NCI-H1436 treated with DMSO at 0.1 percent for 48 hours (cell line): Measurements from ENCODE around the gene NCF1.
"Not testable (repeated sequence)": the region's sequence is repeated elsewhere in the genome, so short reads cannot be mapped to it uniquely, and the experiment has no call there.

Experiments
- DNase-seq: peaks from one replicate; lab custom pipeline; 2025; lab: John Stamatoyannopoulos, UW

Gene NCF1

GRCh38 chr7:74788369-74789150, 14.7 kb downstream of the NCF1 start:
- peak; percentile 47 for DNase-seq

GRCh38 chr7:74789200-74789736, 15.5 kb downstream of the NCF1 start:
- DNase-seq, result not testable (repeated sequence)

GRCh38 chr7:74797848-74798622, 24.2 kb downstream of the NCF1 start:
- not testable (repeated sequence) for DNase-seq

- DNase-seq, result not testable (repeated sequence)
These were observed 24.8 kb downstream of the NCF1 start for GRCh38 chr7:74798644-74799043.

- DNase-seq, result not testable (repeated sequence)
These were observed 42.1 kb downstream of the NCF1 start for GRCh38 chr7:74815882-74816281.

GRCh38 chr7:74820146-74820805, 46.5 kb downstream of the NCF1 start:
- DNase-seq, result not testable (repeated sequence)

- not testable (repeated sequence) for DNase-seq
These were observed 47.4 kb downstream of the NCF1 start for GRCh38 chr7:74821259-74821658.

GRCh38 chr7:74829959-74830358, 56.1 kb downstream of the NCF1 start:
- not testable (repeated sequence) for DNase-seq

GRCh38 chr7:74830411-74830810, 56.6 kb downstream of the NCF1 start:
- DNase-seq, result not testable (repeated sequence)
